ENCODE results near the gene FAM3B. TPM values are rescaled to one million over a fixed set of nuclear protein-coding genes. Genes with fewer than 3 reads are reported as not detected.

FAM3B gene, protein sequence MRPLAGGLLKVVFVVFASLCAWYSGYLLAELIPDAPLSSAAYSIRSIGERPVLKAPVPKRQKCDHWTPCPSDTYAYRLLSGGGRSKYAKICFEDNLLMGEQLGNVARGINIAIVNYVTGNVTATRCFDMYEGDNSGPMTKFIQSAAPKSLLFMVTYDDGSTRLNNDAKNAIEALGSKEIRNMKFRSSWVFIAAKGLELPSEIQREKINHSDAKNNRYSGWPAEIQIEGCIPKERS
- 0.27 TPM for total RNA-seq
- polyA plus RNA-seq (ENCODE audit: insufficient read depth in 1 of 8, insufficient read length in 8 of 8, low replicate concordance in 1 of 8), result under 1 TPM in 7 of 8 donors, not detected in 1; 0.16 to 0.80 (median 0.34) TPM
- long read RNA-seq, donor 1, result 0 reads
- long read RNA-seq, donor 2, result 0 reads
- long read RNA-seq, donor 3, result 0 reads
- long read RNA-seq, donor 4, result 0 reads
- long read RNA-seq, donor 5, result 0 reads
- long read RNA-seq, donor 6, result 0 reads
- long read RNA-seq, donor 7, result 0 reads
- long read RNA-seq, donor 8, result 0 reads
- long read RNA-seq, donor 9, result 0 reads
- long read RNA-seq, donor 10, result 0 reads
- long read RNA-seq, donor 11, result 0 reads

DNA sequence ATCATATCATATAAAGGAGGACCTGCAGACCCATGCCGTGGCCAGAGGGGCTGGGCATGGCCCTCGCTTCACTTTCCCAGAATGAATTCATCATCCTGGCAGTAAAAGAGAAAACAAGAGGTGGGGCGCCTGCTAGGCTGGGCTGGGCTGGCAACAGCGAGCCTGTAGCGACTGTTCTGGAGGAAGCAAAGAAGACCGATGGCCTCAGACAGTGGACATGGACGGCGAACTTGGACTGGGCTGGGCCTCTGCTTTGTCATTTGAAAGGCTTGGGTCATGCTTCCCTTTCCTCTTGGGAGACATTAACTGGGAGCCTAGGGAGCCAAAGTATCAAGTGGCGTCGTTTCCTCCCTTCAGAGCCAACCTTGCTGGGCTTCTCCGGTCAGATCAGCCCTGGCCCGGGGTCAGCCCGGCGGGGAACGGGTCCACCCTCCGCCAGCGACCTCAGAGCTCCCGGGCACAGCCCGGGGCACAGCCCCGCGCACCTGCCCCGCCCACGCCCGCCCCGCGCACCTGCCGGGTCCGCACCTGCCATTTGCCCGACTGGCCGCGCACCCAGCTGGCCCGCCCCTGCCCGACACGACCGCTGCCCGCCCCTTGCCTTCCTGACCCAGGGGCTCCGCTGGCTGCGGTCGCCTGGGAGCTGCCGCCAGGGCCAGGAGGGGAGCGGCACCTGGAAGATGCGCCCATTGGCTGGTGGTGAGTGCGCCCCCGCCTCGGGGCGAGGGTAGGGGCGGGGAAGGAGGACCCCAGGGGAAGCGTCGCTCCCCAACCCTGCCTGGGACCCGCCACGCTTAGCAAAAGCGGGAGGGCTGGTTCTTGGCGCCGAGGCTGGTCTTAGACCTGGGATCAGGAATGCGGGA lies at the start of gene FAM3B:
Gene FAM3B (plus strand): TSS at position 602 of the 863 bp plus-strand sequence. CDS start 79 bp downstream, at position 681.
- Histone ChIP-seq H3K4me1 (ENCODE audit: control insufficient read depth, insufficient read depth, low read length) (peaks cover 7% of the 10 kb centered on the region), H3K36me3 (ENCODE audit: control insufficient read depth, insufficient read depth, low read length) (no peaks in the 10 kb centered on the region), H3K9me3 (replicated peaks; ENCODE audit: control insufficient read depth, low read depth, low read length) (no peaks in the 10 kb centered on the region), H3K4me3 (ENCODE audit: low read length) (peak within 1 kb of the TSS; percentile 24), H3K27ac (ENCODE audit: low read length) (no peak within 1 kb of the TSS), H3K27me3 (ENCODE audit: control insufficient read depth, insufficient read depth, low read length) (peaks cover 30% of the 10 kb centered on the region)
- DNase-seq, result peak; percentile 11
- WGBS (ENCODE audit: insufficient coverage), result 3% methylated on average over 51 of the region's 55 CpGs

DNA sequence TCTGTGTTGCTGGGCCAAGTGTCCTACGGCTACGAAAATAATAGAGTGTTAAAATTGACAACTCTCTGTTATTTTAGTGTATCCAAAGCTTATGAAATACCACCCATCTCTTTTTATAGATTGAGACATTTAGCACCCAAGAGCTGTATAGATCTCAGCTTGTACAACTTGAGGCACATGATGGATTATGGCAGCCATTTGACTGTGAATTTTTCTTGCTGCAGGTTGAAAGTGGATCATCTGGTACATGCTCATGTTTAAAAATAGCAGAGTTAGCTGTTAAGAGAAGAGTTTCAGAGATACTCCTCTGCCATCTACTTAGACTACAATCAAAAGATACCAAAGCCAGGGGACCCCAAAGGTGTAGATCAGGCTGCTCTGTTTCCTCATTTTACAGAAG lies 49.3 kb upstream of the FAM3B start:
- H3K36me3 ChIP-seq (ENCODE audit: control insufficient read depth, insufficient read depth, low read length), result peaks cover 7% of the 10 kb centered on the region
- H3K4me1 ChIP-seq (ENCODE audit: control insufficient read depth, insufficient read depth, low read length), result no peaks in the 10 kb centered on the region
- no peak for DNase-seq
- H3K27ac ChIP-seq (ENCODE audit: low read length), result no peak overlapping the region
- WGBS (ENCODE audit: insufficient coverage), result no CpG with 5 or more reads among the region's 2 CpGs
- H3K9me3 ChIP-seq (replicated peaks; ENCODE audit: control insufficient read depth, low read depth, low read length), result peaks cover 4% of the 10 kb centered on the region
- H3K4me3 ChIP-seq (ENCODE audit: low read length), result no peak overlapping the region
- H3K27me3 ChIP-seq (ENCODE audit: control insufficient read depth, insufficient read depth, low read length), result no peaks in the 10 kb centered on the region

DNA sequence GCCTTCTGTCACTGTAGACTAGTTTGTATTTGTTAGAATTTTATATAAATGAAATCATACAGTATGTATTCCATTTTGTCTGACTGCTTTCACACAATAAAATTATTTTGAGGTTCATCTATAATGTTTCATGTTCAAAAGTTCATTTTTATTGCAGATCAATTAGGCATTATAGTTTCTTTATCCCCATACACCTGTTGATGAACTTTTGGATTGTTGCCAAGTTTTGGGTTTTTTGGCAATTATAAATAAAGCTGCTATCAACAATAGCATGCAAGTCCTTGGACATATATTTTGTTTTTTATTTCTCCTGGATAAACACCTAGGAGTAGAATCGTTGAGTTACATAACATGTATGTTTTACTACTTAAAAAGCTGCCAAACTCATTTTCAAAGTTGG lies 47.1 kb upstream of the FAM3B start:
- no peak for DNase-seq
- no peak overlapping the region for H3K4me3 ChIP-seq (ENCODE audit: low read length)
- no peak overlapping the region for H3K27ac ChIP-seq (ENCODE audit: low read length)
- H3K4me1 ChIP-seq (ENCODE audit: control insufficient read depth, insufficient read depth, low read length), result no peaks in the 10 kb centered on the region
- H3K9me3 ChIP-seq (replicated peaks; ENCODE audit: control insufficient read depth, low read depth, low read length), result peaks cover 2% of the 10 kb centered on the region
- peaks cover 2% of the 10 kb centered on the region for H3K36me3 ChIP-seq (ENCODE audit: control insufficient read depth, insufficient read depth, low read length)
- H3K27me3 ChIP-seq (ENCODE audit: control insufficient read depth, insufficient read depth, low read length), result no peaks in the 10 kb centered on the region
- no CpG with 5 or more reads among the region's 1 CpG for WGBS (ENCODE audit: insufficient coverage)

GRCh38 chr21:41277196-41277595 lies 39.4 kb upstream of the FAM3B start:
- Histone ChIP-seq H3K27me3 (ENCODE audit: control insufficient read depth, insufficient read depth, low read length) (no peaks in the 10 kb centered on the region), H3K4me3 (ENCODE audit: low read length) (no peak overlapping the region), H3K27ac (ENCODE audit: low read length) (no peak overlapping the region), H3K4me1 (ENCODE audit: control insufficient read depth, insufficient read depth, low read length) (peaks cover 8% of the 10 kb centered on the region), H3K9me3 (replicated peaks; ENCODE audit: control insufficient read depth, low read depth, low read length) (no peaks in the 10 kb centered on the region), H3K36me3 (ENCODE audit: control insufficient read depth, insufficient read depth, low read length) (peaks cover 15% of the 10 kb centered on the region)
- no peak for DNase-seq
- WGBS (ENCODE audit: insufficient coverage), result 75% methylated on average over 6 of the region's 12 CpGs

GRCh38 chr21:41277846-41278245 lies 38.8 kb upstream of the FAM3B start:
- Histone ChIP-seq H3K27me3 (ENCODE audit: control insufficient read depth, insufficient read depth, low read length) (peaks cover 4% of the 10 kb centered on the region), H3K9me3 (replicated peaks; ENCODE audit: control insufficient read depth, low read depth, low read length) (no peaks in the 10 kb centered on the region), H3K27ac (ENCODE audit: low read length) (no peak overlapping the region), H3K4me1 (ENCODE audit: control insufficient read depth, insufficient read depth, low read length) (peaks cover 8% of the 10 kb centered on the region), H3K36me3 (ENCODE audit: control insufficient read depth, insufficient read depth, low read length) (peaks cover 15% of the 10 kb centered on the region), H3K4me3 (ENCODE audit: low read length) (no peak overlapping the region)
- no peak for DNase-seq
- WGBS (ENCODE audit: insufficient coverage), result 67% methylated on average over 1 of the region's 4 CpGs

DNA sequence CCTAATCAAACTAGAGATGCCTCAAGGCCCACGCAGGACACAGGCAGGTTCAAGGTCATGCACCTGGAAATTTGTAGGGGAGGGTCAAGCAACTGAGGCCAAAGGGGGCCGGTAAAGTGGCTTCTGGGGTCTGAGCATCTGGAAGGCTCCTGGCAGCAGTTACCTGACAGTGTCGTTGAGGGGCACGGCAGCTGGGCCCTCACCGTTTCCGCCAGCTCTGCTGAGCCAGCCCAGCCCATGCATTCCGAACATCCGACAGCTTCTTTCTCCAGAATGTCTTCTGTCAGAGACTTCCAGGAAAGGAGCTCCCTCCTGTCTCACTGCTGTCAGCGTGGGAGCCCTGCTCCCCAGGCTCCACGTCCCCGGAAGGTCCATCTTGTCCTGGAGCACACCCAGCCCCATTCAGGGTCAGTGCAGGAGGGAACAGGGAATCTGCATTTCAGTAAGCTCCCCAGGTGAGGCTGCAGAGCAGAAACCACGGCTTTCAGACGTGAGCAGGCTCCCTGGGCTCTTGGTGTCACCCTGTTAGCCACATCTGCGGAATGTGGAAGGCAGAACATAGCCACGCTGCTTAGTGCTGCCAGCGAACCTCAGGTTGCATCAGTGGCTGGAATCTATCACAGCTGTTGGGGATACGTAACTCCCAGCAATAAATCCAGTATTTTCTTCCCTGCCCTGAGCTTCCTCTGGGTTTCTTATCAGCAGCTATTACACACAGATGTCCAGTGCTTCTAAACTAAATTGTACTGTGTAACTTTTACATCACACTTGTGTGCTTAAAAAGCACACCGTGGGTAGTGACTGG lies 36.3 kb upstream of the FAM3B start:
- 31% methylated on average over 18 of the region's 18 CpGs for WGBS (ENCODE audit: insufficient coverage)
- H3K27me3 ChIP-seq (ENCODE audit: control insufficient read depth, insufficient read depth, low read length), result peaks cover 5% of the 10 kb centered on the region
- H3K36me3 ChIP-seq (ENCODE audit: control insufficient read depth, insufficient read depth, low read length), result peaks cover 8% of the 10 kb centered on the region
- peaks cover 8% of the 10 kb centered on the region for H3K4me1 ChIP-seq (ENCODE audit: control insufficient read depth, insufficient read depth, low read length)
- H3K4me3 ChIP-seq (ENCODE audit: low read length), result no peak overlapping the region
- H3K27ac ChIP-seq (ENCODE audit: low read length), result no peak overlapping the region
- DNase-seq, result peak; percentile 32
- no peaks in the 10 kb centered on the region for H3K9me3 ChIP-seq (replicated peaks; ENCODE audit: control insufficient read depth, low read depth, low read length)

DNA sequence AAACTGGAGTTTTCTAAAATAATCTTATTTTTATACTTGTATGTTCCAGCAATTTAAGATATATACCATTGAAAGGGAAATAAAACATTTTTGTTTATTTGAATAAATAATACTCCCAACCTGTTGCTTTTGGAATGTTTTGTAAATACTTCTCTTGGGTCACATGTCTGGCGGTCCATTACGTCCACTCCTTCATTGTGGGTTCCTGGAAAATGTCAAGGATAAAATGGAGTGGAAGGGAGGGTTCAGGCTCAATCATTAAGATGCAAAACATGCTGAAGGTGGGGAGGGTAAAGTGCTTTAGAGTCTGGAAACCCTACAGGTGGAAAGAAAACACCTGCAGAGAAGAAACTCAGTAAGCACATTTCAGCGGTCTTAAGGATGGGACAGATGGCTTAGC lies 34.2 kb upstream of the FAM3B start:
- no peaks in the 10 kb centered on the region for H3K36me3 ChIP-seq (ENCODE audit: control insufficient read depth, insufficient read depth, low read length)
- DNase-seq, result no peak
- no peaks in the 10 kb centered on the region for H3K9me3 ChIP-seq (replicated peaks; ENCODE audit: control insufficient read depth, low read depth, low read length)
- H3K4me1 ChIP-seq (ENCODE audit: control insufficient read depth, insufficient read depth, low read length), result peaks cover 8% of the 10 kb centered on the region
- WGBS (ENCODE audit: insufficient coverage), result 64% methylated on average over 3 of the region's 3 CpGs
- peaks cover 5% of the 10 kb centered on the region for H3K27me3 ChIP-seq (ENCODE audit: control insufficient read depth, insufficient read depth, low read length)
- no peak overlapping the region for H3K27ac ChIP-seq (ENCODE audit: low read length)
- no peak overlapping the region for H3K4me3 ChIP-seq (ENCODE audit: low read length)

DNA sequence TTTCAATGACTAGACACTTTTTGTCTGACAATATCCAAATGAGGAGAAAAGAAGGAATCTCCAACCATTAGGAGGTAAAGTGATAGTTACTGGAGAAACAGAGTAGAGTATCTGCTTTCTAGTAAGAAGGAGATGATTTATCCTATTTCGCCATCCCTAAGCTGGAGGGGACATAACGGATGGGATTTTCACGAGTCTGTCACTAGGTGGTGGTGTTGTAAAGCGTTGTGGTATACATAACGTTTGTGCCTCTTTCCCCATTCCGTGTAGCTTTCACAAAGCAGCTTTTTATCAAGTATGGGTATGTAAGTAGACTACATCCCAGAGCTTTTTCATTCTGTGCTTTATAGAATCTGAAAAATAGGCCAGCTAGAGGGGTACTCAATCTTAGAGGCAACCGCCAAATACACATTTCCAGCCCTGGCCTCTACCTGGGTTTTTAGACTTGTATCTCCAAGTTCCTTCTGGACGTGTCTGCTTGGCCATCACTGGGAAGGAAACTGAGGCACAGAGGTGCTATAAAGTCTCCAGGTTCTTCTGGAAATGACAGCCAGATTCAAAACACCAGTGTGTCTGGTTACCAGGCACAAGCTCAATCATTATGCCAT lies 33.3 kb upstream of the FAM3B start:
- Histone ChIP-seq H3K36me3 (ENCODE audit: control insufficient read depth, insufficient read depth, low read length) (no peaks in the 10 kb centered on the region), H3K27me3 (ENCODE audit: control insufficient read depth, insufficient read depth, low read length) (peaks cover 5% of the 10 kb centered on the region)
- DNase-seq, result peak; percentile 87

DNA sequence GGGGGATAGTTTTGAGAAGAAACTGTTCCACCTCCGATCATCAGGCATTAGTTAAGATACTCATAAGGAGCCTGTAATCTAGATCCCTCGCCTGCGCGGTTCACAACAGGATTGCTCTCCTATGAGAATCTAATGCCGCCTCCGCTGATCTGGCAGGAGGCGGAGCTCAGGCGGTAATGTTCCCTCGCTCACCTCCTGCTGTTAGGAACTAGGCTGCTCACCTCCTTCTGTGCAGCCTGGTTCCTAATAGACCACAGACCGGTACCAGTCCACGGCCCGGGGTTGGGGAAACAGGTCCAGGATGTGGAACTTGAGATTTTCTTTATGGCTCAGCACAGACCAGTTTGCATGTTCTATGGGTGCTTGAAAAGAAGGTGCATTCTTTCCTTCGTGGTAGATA lies 27.2 kb upstream of the FAM3B start:
- Histone ChIP-seq H3K4me3 (ENCODE audit: low read length) (no peak overlapping the region), H3K36me3 (ENCODE audit: control insufficient read depth, insufficient read depth, low read length) (no peaks in the 10 kb centered on the region), H3K27me3 (ENCODE audit: control insufficient read depth, insufficient read depth, low read length) (peaks cover 17% of the 10 kb centered on the region), H3K9me3 (replicated peaks; ENCODE audit: control insufficient read depth, low read depth, low read length) (no peaks in the 10 kb centered on the region), H3K27ac (ENCODE audit: low read length) (no peak overlapping the region), H3K4me1 (ENCODE audit: control insufficient read depth, insufficient read depth, low read length) (no peaks in the 10 kb centered on the region)
- no peak for DNase-seq
- 45% methylated on average over 11 of the region's 13 CpGs for WGBS (ENCODE audit: insufficient coverage)

More for the DNA sequence above, 33.3 kb upstream of the FAM3B start:
- WGBS (ENCODE audit: insufficient coverage), result 51% methylated on average over 2 of the region's 8 CpGs
- no peaks in the 10 kb centered on the region for H3K9me3 ChIP-seq (replicated peaks; ENCODE audit: control insufficient read depth, low read depth, low read length)
- no peak overlapping the region for H3K27ac ChIP-seq (ENCODE audit: low read length)
- no peak overlapping the region for H3K4me3 ChIP-seq (ENCODE audit: low read length)
- peaks cover 8% of the 10 kb centered on the region for H3K4me1 ChIP-seq (ENCODE audit: control insufficient read depth, insufficient read depth, low read length)
